Mesenchymal stem cell (in vitro differentiated cells and primary cell): Measurements from ENCODE around the gene CTRB1.

ENCODE experiments used
- DNase-seq: peaks from one replicate; pipeline ENCODE4 v3.0.0-alpha.2; 2013
- H2AFZ ChIP-seq: one replicate; pipeline ENCODE4 v1.6.1; 2013; ENCODE audit warnings: low read depth, mild to moderate bottlenecking, control low read depth, inconsistent platforms, low read length, moderate library complexity
- H2AK5ac ChIP-seq: 2 replicates; pipeline ENCODE4 v1.6.1; 2013; ENCODE audit warnings: low read length, moderate library complexity, mild to moderate bottlenecking, inconsistent platforms; ENCODE audit not compliant: severe bottlenecking
- H2BK120ac ChIP-seq: one replicate; pipeline ENCODE4 v1.6.1; 2013; ENCODE audit warnings: low read depth, mild to moderate bottlenecking, inconsistent platforms, low read length, moderate library complexity
- H2BK12ac ChIP-seq, 2 experiments: one replicate each; pipeline ENCODE4 v1.6.1; 2013; ENCODE audit warnings: inconsistent platforms in 2 of 2, low read length in 2 of 2, mild to moderate bottlenecking in 2 of 2, moderate library complexity in 2 of 2, control low read depth in 1 of 2
- H2BK15ac ChIP-seq: one replicate; pipeline ENCODE4 v1.6.1; 2013; ENCODE audit warnings: mild to moderate bottlenecking, low read depth, inconsistent platforms; ENCODE audit not compliant: poor library complexity, severe bottlenecking
- H2BK5ac ChIP-seq: 2 replicates; pipeline ENCODE4 v1.6.1; 2013; ENCODE audit warnings: low read depth, mild to moderate bottlenecking, low read length, control low read depth, inconsistent platforms; ENCODE audit not compliant: poor library complexity, severe bottlenecking
- H3K14ac ChIP-seq, 2 experiments: one replicate each; pipeline ENCODE4 v1.6.1; 2013; ENCODE audit warnings: inconsistent platforms in 2 of 2, low read length in 2 of 2, control low read depth in 1 of 2, mild to moderate bottlenecking in 1 of 2, moderate library complexity in 1 of 2
- H3K18ac ChIP-seq, 2 experiments: one replicate each; pipeline ENCODE4 v1.6.1; 2013; ENCODE audit warnings: inconsistent platforms in 2 of 2, low read length in 2 of 2, control low read depth in 1 of 2, low read depth in 1 of 2, mild to moderate bottlenecking in 1 of 2
- H3K23ac ChIP-seq, 2 experiments: one replicate each; pipeline ENCODE4 v1.6.1; 2013; ENCODE audit warnings: inconsistent platforms in 2 of 2, low read length in 2 of 2, mild to moderate bottlenecking in 2 of 2, moderate library complexity in 2 of 2, control low read depth in 1 of 2
- H3K27ac ChIP-seq: 2 replicates; pipeline ENCODE4 v1.5.1; 2013; ENCODE audit warnings: mild to moderate bottlenecking, moderate library complexity, low read length, control low read depth, inconsistent platforms; ENCODE audit not compliant: poor library complexity, severe bottlenecking
- H3K27me3 ChIP-seq, 2 experiments: 2 replicates each; pipeline versions ENCODE4 v1.6.1 to v1.7.0; 2013; ENCODE audit warnings: low read length in 2 of 2, mild to moderate bottlenecking in 2 of 2, moderate library complexity in 2 of 2, control low read depth in 1 of 2, inconsistent platforms in 1 of 2; ENCODE audit not compliant: control insufficient read depth in 1 of 2, insufficient read depth in 1 of 2
- H3K36me3 ChIP-seq, 2 experiments: 2 replicates each; pipeline versions ENCODE4 v1.6.1 to v1.7.0; 2013; ENCODE audit warnings: low read length in 2 of 2, control low read depth in 1 of 2, inconsistent platforms in 1 of 2, low read depth in 1 of 2, mild to moderate bottlenecking in 1 of 2; ENCODE audit not compliant: insufficient read depth in 2 of 2, control insufficient read depth in 1 of 2
- H3K4ac ChIP-seq, 2 experiments: one replicate each; pipeline ENCODE4 v1.6.1; 2013; ENCODE audit warnings: inconsistent platforms in 2 of 2, low read length in 2 of 2, mild to moderate bottlenecking in 2 of 2, moderate library complexity in 2 of 2, control low read depth in 1 of 2, low read depth in 1 of 2
- H3K4me1 ChIP-seq: 2 replicates; pipeline ENCODE4 v1.6.1; 2013; ENCODE audit warnings: low read depth, low read length, control low read depth; ENCODE audit not compliant: control insufficient read depth, insufficient read depth
- H3K4me2 ChIP-seq: 2 replicates; pipeline ENCODE4 v1.6.1; 2013; ENCODE audit warnings: low read length, mild to moderate bottlenecking, inconsistent platforms; ENCODE audit not compliant: poor library complexity, severe bottlenecking
- H3K4me3 ChIP-seq, 2 experiments: 2 replicates each; pipeline versions ENCODE4 v1.5.1 to v1.7.0; 2013; ENCODE audit warnings: low read length in 2 of 2, mild to moderate bottlenecking in 2 of 2, control low read depth in 1 of 2, low read depth in 1 of 2; ENCODE audit not compliant: insufficient read depth in 1 of 2
- H3K79me1 ChIP-seq: replicated peaks from 2 replicates; pipeline ENCODE4 v1.6.1; 2013; ENCODE audit warnings: mild to moderate bottlenecking, control low read depth, low read length, inconsistent platforms; ENCODE audit not compliant: poor library complexity, severe bottlenecking
- H3K9ac ChIP-seq: 2 replicates; pipeline ENCODE4 v1.7.0; 2013; ENCODE audit warnings: mild to moderate bottlenecking, low read length, moderate library complexity
- H3K9me3 ChIP-seq: 2 replicates; pipeline ENCODE4 v1.7.0; 2013; ENCODE audit warnings: mild to moderate bottlenecking, low read length; ENCODE audit not compliant: control insufficient read depth
- H4K8ac ChIP-seq: one replicate; pipeline ENCODE4 v1.6.1; 2013; ENCODE audit warnings: inconsistent platforms, mild to moderate bottlenecking, low read length, moderate library complexity
- H4K91ac ChIP-seq: one replicate; pipeline ENCODE4 v1.6.1; 2013; ENCODE audit warnings: mild to moderate bottlenecking, low read length, inconsistent platforms
- WGBS: methylation state at CpG from one replicate; pipeline ENCODE4 v1.1.7; 2013; ENCODE audit warnings: mixed read lengths; 5-methylcytosine and 5-hydroxymethylcytosine counted together

CTRB1 gene

DNA sequence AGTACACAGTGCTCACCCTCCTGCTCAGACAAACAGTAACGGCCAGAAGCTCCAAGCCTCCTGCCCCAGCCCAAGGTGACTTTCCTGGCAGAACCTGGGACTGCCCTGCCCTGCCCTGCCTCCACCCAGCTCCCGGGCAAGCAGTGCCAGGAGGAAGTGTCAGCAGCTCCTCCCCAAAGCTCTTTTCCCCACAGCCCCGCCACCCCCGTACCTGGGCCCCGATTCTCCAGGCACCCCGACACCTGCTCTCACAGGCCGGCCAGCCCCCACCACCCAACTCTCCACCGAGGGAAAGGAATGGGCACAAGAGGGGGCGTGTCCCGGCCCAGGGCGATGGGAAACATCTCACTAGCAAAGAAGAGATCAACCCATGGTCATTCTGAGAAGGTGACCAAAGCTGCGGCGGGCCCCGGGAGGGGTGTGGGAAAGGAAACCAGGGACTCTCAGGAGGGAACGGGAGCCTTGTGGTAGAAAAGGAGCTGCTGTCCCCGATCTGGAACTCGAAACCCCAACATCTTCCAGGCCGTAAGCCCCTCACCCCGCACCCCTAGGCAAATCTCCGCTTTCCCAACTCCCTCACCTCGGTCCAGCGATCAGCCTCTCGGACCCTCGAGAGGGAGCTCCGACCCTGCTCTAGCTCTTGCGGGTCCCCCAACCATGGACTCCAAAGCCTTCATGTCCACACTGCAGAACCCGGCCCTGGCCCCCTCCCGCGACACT, 31.5 kb downstream of the CTRB1 start:
- H3K4me2 ChIP-seq, result peak overlapping the region; percentile 93
- 6% methylated on average over 24 of the region's 29 CpGs for WGBS
- H3K23ac ChIP-seq, result peak overlapping the region in 1 of 2 experiments; percentile 95
- peak overlapping the region; percentile 92 for H3K9ac ChIP-seq
- H3K9me3 ChIP-seq, result no peaks in the 10 kb centered on the region
- peak; percentile 50 for DNase-seq
- H3K27ac ChIP-seq, result peak overlapping the region; percentile 99
- H3K27me3 ChIP-seq, result no peaks in the 10 kb centered on the region
- peak overlapping the region; percentile 99 for H2BK5ac ChIP-seq
- H3K18ac ChIP-seq, result peak overlapping the region; percentile 92 to 97
- H2BK15ac ChIP-seq, result no peak overlapping the region
- H3K4me1 ChIP-seq, result peaks cover 81% of the 10 kb centered on the region
- H2BK120ac ChIP-seq, result peak overlapping the region; percentile 95
- no peak overlapping the region for H2AFZ ChIP-seq
- H3K4ac ChIP-seq, result peak overlapping the region; percentile 58 to 90
- peak overlapping the region; percentile 14 for H4K8ac ChIP-seq
- H3K36me3 ChIP-seq, result peaks cover 0 to 54% of the 10 kb centered on the region in 2 experiments
- peak overlapping the region; percentile 95 for H4K91ac ChIP-seq
- peak overlapping the region; percentile 73 for H2AK5ac ChIP-seq
- peak overlapping the region in 1 of 2 experiments; percentile 39 for H2BK12ac ChIP-seq
- H3K14ac ChIP-seq, result peak overlapping the region in 1 of 2 experiments; percentile 91
- H3K4me3 ChIP-seq, result peak overlapping the region; percentile 84 to 89
- no peaks in the 10 kb centered on the region for H3K79me1 ChIP-seq

DNA sequence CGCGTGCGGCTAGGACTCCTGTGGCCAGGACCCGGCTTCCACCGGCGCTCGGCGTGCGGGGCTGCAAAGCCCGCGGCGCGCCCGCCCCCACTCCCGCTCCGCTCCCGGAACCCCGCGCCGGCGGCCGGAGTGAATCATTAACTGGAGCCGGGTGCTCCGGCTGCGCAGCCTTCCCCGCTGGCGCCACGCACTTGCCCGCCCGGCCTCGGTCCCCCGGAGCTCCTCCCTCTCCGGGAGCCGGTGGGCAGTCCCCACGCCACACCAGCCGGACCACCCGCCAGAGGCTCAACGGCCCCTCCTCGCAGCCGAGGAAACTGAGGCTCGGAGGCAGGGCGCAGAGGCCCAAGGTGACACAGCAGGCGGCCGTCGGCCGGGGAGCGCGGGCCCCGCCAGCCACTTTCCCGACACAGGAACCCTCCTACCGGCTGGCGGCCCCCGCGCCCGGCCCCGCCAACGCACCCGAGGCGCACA, 32.1 kb downstream of the CTRB1 start:
- Histone ChIP-seq H3K4me1 (peaks cover 79% of the 10 kb centered on the region), H3K4me3 (peak overlapping the region; percentile 84 to 89), H2BK12ac (peak overlapping the region in 1 of 2 experiments; percentile 39), H3K23ac (peak overlapping the region; percentile 95 to 96), H3K27ac (peak overlapping the region; percentile 99), H3K4ac (peak overlapping the region; percentile 70 to 90), H3K9me3 (no peaks in the 10 kb centered on the region), H2BK5ac (peak overlapping the region; percentile 99), H2AK5ac (peak overlapping the region; percentile 3), H3K9ac (peak overlapping the region; percentile 92), H4K8ac (peak overlapping the region; percentile 72), H4K91ac (peak overlapping the region; percentile 95), H3K14ac (peak overlapping the region; percentile 82 to 98), H3K36me3 (peaks cover 0 to 54% of the 10 kb centered on the region in 2 experiments), H3K18ac (peak overlapping the region; percentile 92 to 97), H3K4me2 (peak overlapping the region; percentile 93), H2BK120ac (peak overlapping the region; percentile 95), H3K79me1 (no peaks in the 10 kb centered on the region), H2AFZ (no peak overlapping the region), H2BK15ac (peak overlapping the region; percentile 90), H3K27me3 (no peaks in the 10 kb centered on the region)
- DNase-seq, result peak; percentile 46
- WGBS, result under 1% methylated on average over 50 of the region's 59 CpGs

- H3K4ac ChIP-seq, result peak within 1 kb of the TSS; percentile 96 to 100
- peak within 1 kb of the TSS; percentile 92 for H3K9ac ChIP-seq
- peak; percentile 93 for DNase-seq
- peak within 1 kb of the TSS; percentile 99 for H3K18ac ChIP-seq
- peak within 1 kb of the TSS; percentile 84 to 98 for H3K14ac ChIP-seq
- H2BK12ac ChIP-seq, result peak within 1 kb of the TSS; percentile 96 to 98
- peak within 1 kb of the TSS; percentile 93 for H3K4me2 ChIP-seq
- peaks cover 0 to 48% of the 10 kb centered on the region in 2 experiments for H3K36me3 ChIP-seq
- H2AK5ac ChIP-seq, result peak within 1 kb of the TSS; percentile 100
- H4K8ac ChIP-seq, result peak within 1 kb of the TSS; percentile 100
- peak within 1 kb of the TSS; percentile 95 to 96 for H3K23ac ChIP-seq
- no peak within 1 kb of the TSS for H2AFZ ChIP-seq
- H3K4me1 ChIP-seq, result peaks cover 79% of the 10 kb centered on the region
- H3K27me3 ChIP-seq, result no peaks in the 10 kb centered on the region
- H3K4me3 ChIP-seq, result peak within 1 kb of the TSS; percentile 84 to 89
- H3K79me1 ChIP-seq, result no peaks in the 10 kb centered on the region
- peak within 1 kb of the TSS; percentile 98 for H2BK120ac ChIP-seq
- H4K91ac ChIP-seq, result peak within 1 kb of the TSS; percentile 100
- no peaks in the 10 kb centered on the region for H3K9me3 ChIP-seq
- peak within 1 kb of the TSS; percentile 99 for H2BK5ac ChIP-seq
- 2% methylated on average over 43 of the region's 84 CpGs for WGBS
- peak within 1 kb of the TSS; percentile 99 for H2BK15ac ChIP-seq
- H3K27ac ChIP-seq, result peak within 1 kb of the TSS; percentile 99
Observed at GRCh38 chr16:75251280-75252048, 32.7 kb downstream of the CTRB1 start, which contains the start of gene BCAR1. BCAR1 (minus strand) TSS chr16:75251624; CDS start chr16:75251482, 142 bp downstream.
